22Rv1 (cell line): ENCODE measurements around the gene WDR83.

ENCODE experiments used
- H3K27ac ChIP-seq: fragments of 450-650 bp; 2 replicates; pipeline ENCODE4 v1.5.1; 2017
- CTCF ChIP-seq: fragments of 450-650 bp; IDR thresholded peaks from 2 replicates; pipeline ENCODE4 v1.5.1; 2017; ENCODE audit warnings: mild to moderate bottlenecking
- ZFX ChIP-seq: fragments of 450-650 bp; IDR thresholded peaks from 2 replicates; pipeline ENCODE4 v1.6.1; 2017; ENCODE audit warnings: antibody characterized with exemption, borderline replicate concordance

WDR83 gene

GRCh38 chr19:12667731-12668302, 1.2 kb downstream of the WDR83 start:
- TF ChIP-seq CTCF (no peak), ZFX (no peak)

GRCh38 chr19:12668346-12668745, 1.7 kb downstream of the WDR83 start:
- TF ChIP-seq CTCF (no peak), ZFX (no peak)
- H3K27ac ChIP-seq, result peak overlapping the region; percentile 90

More at GRCh38 chr19:12667731-12668302, 1.2 kb downstream of the WDR83 start:
- peak overlapping the region; percentile 90 for H3K27ac ChIP-seq

- no peak for TF ChIP-seq ZFX
- TF ChIP-seq CTCF, result no peak
- peak overlapping the region; percentile 90 for H3K27ac ChIP-seq
Measured at GRCh38 chr19:12668932-12669269, 2.3 kb downstream of the WDR83 start.

- peak overlapping the region; percentile 90 for H3K27ac ChIP-seq
- no peak for TF ChIP-seq CTCF
- TF ChIP-seq ZFX, result no peak
Measured at GRCh38 chr19:12669270-12670158, 2.9 kb downstream of the WDR83 start.

- H3K27ac ChIP-seq, result peak overlapping the region; percentile 90
- no peak for TF ChIP-seq ZFX
Measured at GRCh38 chr19:12670159-12670928, 3.7 kb downstream of the WDR83 start.

- TF ChIP-seq CTCF (no peak), ZFX (no peak)
- no peak overlapping the region for H3K27ac ChIP-seq
Measured at GRCh38 chr19:12672744-12673143, 6.1 kb downstream of the WDR83 start.

GRCh38 chr19:12675399-12675798, 8.8 kb downstream of the WDR83 start:
- TF ChIP-seq ZFX (no peak), CTCF (no peak)
- no peak overlapping the region for H3K27ac ChIP-seq
